Adrenal gland (tissue), 12 donors: ENCODE data around the gene CDC7. TPM values are rescaled to one million over a fixed set of nuclear protein-coding genes. Genes with fewer than 3 reads are reported as not detected.
A peak's percentile ranks its signal among the peaks of the same experiment; 100 is the strongest.

Source experiments
- DNase-seq, 7 donors: peaks; one replicate each; pipeline ENCODE4 v3.0.0-alpha.2; 2019 to 2020
- H3K27ac ChIP-seq, 5 donors: fragments of 200-600 bp; sonication (generic) in 4 of 5; 1 replicate in 3 of 5; 2 replicates in 2 of 5; pipeline versions ENCODE4 v1.5.1 to v1.8.0; 2016 to 2020; ENCODE audit warnings: mild to moderate bottlenecking in 1 of 5
- H3K27me3 ChIP-seq: fragments of 200-600 bp; 2 replicates; pipeline ENCODE4 v1.8.0; 2021
- H3K36me3 ChIP-seq, 2 donors: fragments of 200-600 bp; replicated peaks in 1 of 2; 1 replicate in 1 of 2; 2 replicates in 1 of 2; pipeline versions ENCODE4 v1.5.1 to v1.8.0; 2018 to 2022
- H3K4me1 ChIP-seq, 2 donors: fragments of 200-600 bp; replicated peaks in 1 of 2; 1 replicate in 1 of 2; 2 replicates in 1 of 2; pipeline versions ENCODE4 v1.5.1 to v1.8.0; 2018 to 2021
- H3K4me3 ChIP-seq, 4 donors: fragments of 200-600 bp; sonication (generic) in 3 of 4; one replicate each; pipeline ENCODE4 v1.5.1; 2016 to 2018
- H3K9me3 ChIP-seq, 3 donors: fragments of 200-600 bp; sonication (generic) in 1 of 3; replicated peaks in 1 of 3; 1 replicate in 2 of 3; 2 replicates in 1 of 3; pipeline versions ENCODE4 v1.5.1 to v1.8.0; 2016 to 2021
- CTCF ChIP-seq, 6 experiments: fragments of 450-650 bp in 4 of 6; fragments of 200-600 bp in 2 of 6; sonication (generic) in 1 of 6; IDR thresholded peaks; 1 replicate in 5 of 6; 2 replicates in 1 of 6; pipeline versions ENCODE4 v1.5.1 to v1.8.0; 2016 to 2021; ENCODE audit warnings: antibody characterized with exemption in 6 of 6, mild to moderate bottlenecking in 2 of 6, moderate library complexity in 1 of 6
- POLR2A ChIP-seq, 2 donors: fragments of 450-650 bp; IDR thresholded peaks; one replicate each; pipeline ENCODE4 v1.6.1; 2017; ENCODE audit warnings: antibody characterized with exemption in 2 of 2, mild to moderate bottlenecking in 2 of 2, moderate library complexity in 1 of 2
- WGBS, 4 donors: extraction: QIAGEN DNeasy Blood & Tissue Kit in 2 of 4; methylation state at CpG; one replicate each; pipeline versions ENCODE4 v1.1.5 to v1.1.7; 2013 to 2017; 5-methylcytosine and 5-hydroxymethylcytosine counted together
- intact Hi-C, 2 donors: fragments of 100-400 bp; cut with DNase I; formaldehyde crosslinking; loops; one replicate each; pipeline versions ENCODE4 v1.14.1 to v1.15.0; 2022 to 2023
- polyA plus RNA-seq, 3 donors: library from polyadenylated mRNA; stranded (reverse); fragments of 200-250 nt in 2 of 3; fragments of 350-450 nt in 1 of 3; fragmentation: Illumina TruSeq in 1 of 3; extraction: RNeasy Lipid Tissue Mini Kit (QIAGEN cat#74804) in 1 of 3; gene quantifications; one replicate each; pipeline ENCODE4 v1.2.3, GENCODE V29; 2013 to 2014
- total RNA-seq, 9 donors: library from RNA; depleted of rRNA in 4 of 9; stranded (reverse); fragments of >200 nt in 4 of 9; fragments of 120-200 nt in 1 of 9; fragmentation: NEBNext Ultra II Directional in 1 of 9; extraction: Animal tissue kit (Norgen Biotek cat#: 25700) in 1 of 9; gene quantifications; one replicate each; pipeline versions ENCODE4 v1.1.0 to v1.2.4, GENCODE V29; 2013 to 2023
- donor health status: healthy with polysubstance abuse.
- donor health status: Bipolar disorder and iron deficiency.
- donor health status: DM: yes; HTN: yes; CAD: no.
- donor health status: DM: no; HTN: no; CAD: no.
- donor health status: DM: no; HTN: no; CAD: no.
- donor health status: DM: yes; HTN: yes; CAD: no.

CDC7 gene
- total and polyA plus RNA-seq, 12 donors: 1.6 to 15.7 (median 3.1) TPM

DNA sequence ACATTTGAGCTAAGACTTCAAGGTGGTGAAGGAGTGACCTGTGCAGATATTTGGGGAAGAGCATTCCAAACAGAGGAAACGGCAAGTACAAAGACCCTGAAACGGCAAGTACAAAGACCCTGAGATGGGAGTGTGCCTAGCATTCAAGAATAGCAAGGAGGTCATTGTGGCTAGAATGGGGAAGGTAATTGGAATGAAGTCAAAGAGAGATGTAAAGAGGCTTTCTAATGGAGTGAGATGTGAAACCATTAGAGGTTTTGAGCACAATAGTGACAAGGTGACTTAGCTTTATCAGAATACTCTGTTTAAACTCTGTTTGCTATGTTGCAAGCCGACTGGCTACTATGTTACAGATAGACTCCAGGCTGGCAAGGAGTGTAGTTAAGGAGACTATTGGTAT lies 4.4 kb downstream of the CDC7 start:
- no peak for DNase-seq
- Histone ChIP-seq H3K27ac (no peak overlapping the region), H3K4me1 (peaks cover 9 to 18% of the 10 kb centered on the region in 2 donors), H3K4me3 (no peak overlapping the region), H3K9me3 (no peaks in the 10 kb centered on the region), H3K27me3 (no peaks in the 10 kb centered on the region), H3K36me3 (no peaks in the 10 kb centered on the region)
- intact Hi-C loops: loop anchor here in 1 of 2 donors (10.0 kb wide), 1 partner anchor 220 kb away; no protein-coding TSS in a partner anchor
- WGBS, 4 donors: 76 to 82% (median 78%) methylated on average over 3 of the region's 3 CpGs
- no peak for TF ChIP-seq CTCF (IDR thresholded peaks at IDR 0.05)
- TF ChIP-seq POLR2A (IDR thresholded peaks at IDR 0.05): no peak

- intact Hi-C loops: loop anchor here in 1 of 2 donors (10.0 kb wide), 1 partner anchor 221 kb away; no protein-coding TSS in a partner anchor
- Histone ChIP-seq H3K9me3 (no peaks in the 10 kb centered on the region), H3K27ac (no peak overlapping the region), H3K27me3 (no peaks in the 10 kb centered on the region), H3K4me1 (peaks cover 5 to 14% of the 10 kb centered on the region in 2 donors), H3K4me3 (no peak overlapping the region), H3K36me3 (no peaks in the 10 kb centered on the region)
- TF ChIP-seq CTCF (IDR thresholded peaks at IDR 0.05) (no peak), POLR2A (IDR thresholded peaks at IDR 0.05) (no peak)
- WGBS, 4 donors: 84 to 92% (median 88%) methylated on average over 4 of the region's 4 CpGs
- no peak for DNase-seq
Observed at GRCh38 chr1:91506071-91506470, 5.4 kb downstream of the CDC7 start.

DNA sequence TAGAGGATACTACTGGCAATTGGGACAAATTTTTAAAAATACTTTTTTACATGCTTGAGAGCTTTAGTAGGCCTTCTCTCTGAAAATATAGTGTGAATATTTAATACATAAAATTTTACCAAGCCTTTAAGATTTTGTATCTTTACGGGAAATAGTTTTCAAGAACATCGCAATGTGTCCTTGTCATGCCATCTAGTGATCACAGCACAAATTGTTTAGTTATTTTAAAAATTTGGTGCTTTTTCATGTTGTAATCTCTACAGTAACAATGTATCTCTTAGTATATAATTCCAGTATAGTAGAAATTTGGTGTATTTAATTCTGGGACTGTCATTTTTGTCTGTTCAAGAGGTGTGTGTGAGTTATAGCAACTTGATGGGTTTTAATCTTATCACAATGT lies 6.7 kb downstream of the CDC7 start:
- peak in 2 of 6 experiments; percentile 14 to 33 for TF ChIP-seq CTCF (IDR thresholded peaks at IDR 0.05)
- TF ChIP-seq POLR2A (IDR thresholded peaks at IDR 0.05): no peak
- WGBS, 4 donors: 67 to 70% (median 68%) methylated on average over 2 of the region's 2 CpGs
- no peaks in the 10 kb centered on the region for H3K27me3 ChIP-seq
- H3K36me3 ChIP-seq: no peaks in the 10 kb centered on the region
- H3K27ac ChIP-seq: no peak overlapping the region
- no peaks in the 10 kb centered on the region for H3K9me3 ChIP-seq
- no peak overlapping the region for H3K4me3 ChIP-seq
- intact Hi-C loops: loop anchor here in 1 of 2 donors (10.0 kb wide), 1 partner anchor 223 kb away; no protein-coding TSS in a partner anchor
- peaks cover 0 to 9% of the 10 kb centered on the region in 2 donors for H3K4me1 ChIP-seq
- DNase-seq: no peak

- H3K27ac ChIP-seq: no peak overlapping the region
- no peak for DNase-seq
- 83 to 100% (median 89%) methylated on average over 1 of the region's 1 CpG for WGBS, 4 donors
- TF ChIP-seq CTCF (IDR thresholded peaks at IDR 0.05): no peak
- TF ChIP-seq POLR2A (IDR thresholded peaks at IDR 0.05): no peak
- no peaks in the 10 kb centered on the region for H3K27me3 ChIP-seq
- no peaks in the 10 kb centered on the region for H3K9me3 ChIP-seq
- H3K36me3 ChIP-seq: no peaks in the 10 kb centered on the region
- no peak overlapping the region for H3K4me3 ChIP-seq
- peaks cover 0 to 4% of the 10 kb centered on the region in 2 donors for H3K4me1 ChIP-seq
- intact Hi-C loops: loop anchor here in 1 of 2 donors (5.0 to 10.0 kb wide), 2 partner anchors 417 to 784 kb away; partner anchors contain the start of genes GLMN and RPAP2
Observed at GRCh38 chr1:91510754-91511153, 10.1 kb downstream of the CDC7 start.
